ENCODE measurements around the gene ADGRL3. TPM values are rescaled to one million over a fixed set of nuclear protein-coding genes. Genes with fewer than 3 reads are reported as not detected.

ADGRL3 gene
- total RNA-seq, 2 experiments from 2014 or later: not detected

GRCh38 chr4:61820136-61820535 is 620.0 kb downstream of the ADGRL3 start:
- no peaks in the 10 kb centered on the region for H3K9me2 ChIP-seq (ENCODE audit: insufficient read depth, low read length)
- no peak overlapping the region for H3K4me2 ChIP-seq (ENCODE audit: low read length)
- no peaks in the 10 kb centered on the region for H3K9me3 ChIP-seq (ENCODE audit: low read length)
- BruUV-seq (replicated peaks): no TSS peak
- ChIA-PET CTCF (ENCODE audit: unreplicated experiment) (no interaction called here), POLR2A (no interaction called here)
- intact Hi-C loops (cut with micrococcal nuclease; ENCODE audit: unreplicated experiment): no loop called here
- TF ChIP-seq EZH2phosphoT487 (IDR thresholded peaks at IDR 0.05; ENCODE audit: borderline replicate concordance, low read depth, low read length): no peak
- TF ChIP-seq CTCF (conservative IDR thresholded peaks at IDR 0.05; ENCODE audit: low read length): no peak
- no peaks in the 10 kb centered on the region for H3K79me2 ChIP-seq (ENCODE audit: insufficient read depth, low read depth, low read length)
- no peak for DNase-seq (ENCODE audit: low spot score)
- H3K36me3 ChIP-seq (ENCODE audit: insufficient read depth, low read length): no peaks in the 10 kb centered on the region
- no peak overlapping the region for H2AFZ ChIP-seq (ENCODE audit: low read length)
- no peak overlapping the region for H3K27ac ChIP-seq (ENCODE audit: low read depth, low read length, poor library complexity, severe bottlenecking)
- no peaks in the 10 kb centered on the region for H4K20me1 ChIP-seq (ENCODE audit: insufficient read depth, low read length)
- no peaks in the 10 kb centered on the region for H3K4me1 ChIP-seq (ENCODE audit: insufficient read depth, low read length, poor library complexity, severe bottlenecking)
- H3K4me3 ChIP-seq (ENCODE audit: low read depth, low read length, poor library complexity, severe bottlenecking): no peak overlapping the region

GRCh38 chr4:61824454-61824853 is 624.3 kb downstream of the ADGRL3 start:
- Histone ChIP-seq H3K4me2 (ENCODE audit: low read length) (no peak overlapping the region), H3K36me3 (ENCODE audit: insufficient read depth, low read length) (no peaks in the 10 kb centered on the region), H3K9me3 (ENCODE audit: low read length) (no peaks in the 10 kb centered on the region), H3K27ac (ENCODE audit: low read depth, low read length, poor library complexity, severe bottlenecking) (no peak overlapping the region), H2AFZ (ENCODE audit: low read length) (no peak overlapping the region), H3K4me1 (ENCODE audit: insufficient read depth, low read length, poor library complexity, severe bottlenecking) (no peaks in the 10 kb centered on the region), H3K79me2 (ENCODE audit: insufficient read depth, low read depth, low read length) (no peaks in the 10 kb centered on the region), H4K20me1 (ENCODE audit: insufficient read depth, low read length) (no peaks in the 10 kb centered on the region), H3K4me3 (ENCODE audit: low read depth, low read length, poor library complexity, severe bottlenecking) (no peak overlapping the region), H3K9me2 (ENCODE audit: insufficient read depth, low read length) (no peaks in the 10 kb centered on the region)
- DNase-seq (ENCODE audit: low spot score): no peak
- BruUV-seq (replicated peaks): no TSS peak
- ChIA-PET POLR2A (no interaction called here), CTCF (ENCODE audit: unreplicated experiment) (no interaction called here)
- intact Hi-C loops (cut with micrococcal nuclease; ENCODE audit: unreplicated experiment): no loop called here
- TF ChIP-seq EZH2phosphoT487 (IDR thresholded peaks at IDR 0.05; ENCODE audit: borderline replicate concordance, low read depth, low read length) (no peak), CTCF (conservative IDR thresholded peaks at IDR 0.05; ENCODE audit: low read length) (no peak)

GRCh38 chr4:61827907-61828391 is 627.8 kb downstream of the ADGRL3 start:
- intact Hi-C loops (cut with micrococcal nuclease; ENCODE audit: unreplicated experiment): no loop called here
- POLR2A ChIA-PET: interaction anchor here (0.7 kb wide), 1 partner anchor 73 kb away, joined by 3 read pairs; no protein-coding TSS in a partner anchor
- Histone ChIP-seq H3K27ac (ENCODE audit: low read depth, low read length, poor library complexity, severe bottlenecking) (no peak overlapping the region), H4K20me1 (ENCODE audit: insufficient read depth, low read length) (no peaks in the 10 kb centered on the region), H3K36me3 (ENCODE audit: insufficient read depth, low read length) (no peaks in the 10 kb centered on the region), H3K79me2 (ENCODE audit: insufficient read depth, low read depth, low read length) (no peaks in the 10 kb centered on the region), H2AFZ (ENCODE audit: low read length) (no peak overlapping the region), H3K4me1 (ENCODE audit: insufficient read depth, low read length, poor library complexity, severe bottlenecking) (no peaks in the 10 kb centered on the region), H3K9me2 (ENCODE audit: insufficient read depth, low read length) (no peaks in the 10 kb centered on the region), H3K4me2 (ENCODE audit: low read length) (no peak overlapping the region), H3K9me3 (ENCODE audit: low read length) (no peaks in the 10 kb centered on the region), H3K4me3 (ENCODE audit: low read depth, low read length, poor library complexity, severe bottlenecking) (no peak overlapping the region)
- CTCF ChIA-PET (ENCODE audit: unreplicated experiment): no interaction called here
- no peak for DNase-seq (ENCODE audit: low spot score)
- TF ChIP-seq CTCF (conservative IDR thresholded peaks at IDR 0.05; ENCODE audit: low read length) (no peak), EZH2phosphoT487 (IDR thresholded peaks at IDR 0.05; ENCODE audit: borderline replicate concordance, low read depth, low read length) (no peak)
- BruUV-seq (replicated peaks): no TSS peak

Measured in OCI-LY7 (cell line).